Measurements from ENCODE around the gene ZC2HC1B.

DNA sequence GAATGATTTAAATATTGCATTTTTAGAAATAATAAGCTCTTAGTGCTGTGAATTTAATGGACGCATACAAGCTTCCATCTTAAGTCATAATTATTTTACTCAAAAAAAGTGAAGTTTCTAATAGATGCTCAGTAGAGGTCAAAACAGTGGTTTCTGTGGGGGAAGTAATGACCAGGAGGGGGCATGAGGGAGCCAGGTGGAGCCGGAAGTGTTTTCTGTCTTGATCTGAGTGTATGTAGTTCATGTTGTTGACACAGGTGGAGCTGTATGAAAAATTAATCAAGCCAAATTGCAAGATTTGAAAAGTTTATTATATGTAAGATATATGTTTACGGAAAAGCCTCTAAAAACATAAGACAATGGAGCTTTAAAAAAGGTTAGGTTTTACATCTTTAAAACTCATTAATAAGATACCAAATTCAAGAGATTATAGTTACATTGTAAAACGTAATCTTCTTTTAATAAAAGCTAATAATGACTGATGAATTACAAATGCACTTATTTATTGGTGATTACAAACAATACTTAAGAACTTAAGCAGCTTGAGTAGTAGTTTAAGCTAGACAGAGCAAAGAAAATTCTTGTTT is 75.8 kb downstream of the ZC2HC1B start:
- TF ChIP-seq, protein P1, sequence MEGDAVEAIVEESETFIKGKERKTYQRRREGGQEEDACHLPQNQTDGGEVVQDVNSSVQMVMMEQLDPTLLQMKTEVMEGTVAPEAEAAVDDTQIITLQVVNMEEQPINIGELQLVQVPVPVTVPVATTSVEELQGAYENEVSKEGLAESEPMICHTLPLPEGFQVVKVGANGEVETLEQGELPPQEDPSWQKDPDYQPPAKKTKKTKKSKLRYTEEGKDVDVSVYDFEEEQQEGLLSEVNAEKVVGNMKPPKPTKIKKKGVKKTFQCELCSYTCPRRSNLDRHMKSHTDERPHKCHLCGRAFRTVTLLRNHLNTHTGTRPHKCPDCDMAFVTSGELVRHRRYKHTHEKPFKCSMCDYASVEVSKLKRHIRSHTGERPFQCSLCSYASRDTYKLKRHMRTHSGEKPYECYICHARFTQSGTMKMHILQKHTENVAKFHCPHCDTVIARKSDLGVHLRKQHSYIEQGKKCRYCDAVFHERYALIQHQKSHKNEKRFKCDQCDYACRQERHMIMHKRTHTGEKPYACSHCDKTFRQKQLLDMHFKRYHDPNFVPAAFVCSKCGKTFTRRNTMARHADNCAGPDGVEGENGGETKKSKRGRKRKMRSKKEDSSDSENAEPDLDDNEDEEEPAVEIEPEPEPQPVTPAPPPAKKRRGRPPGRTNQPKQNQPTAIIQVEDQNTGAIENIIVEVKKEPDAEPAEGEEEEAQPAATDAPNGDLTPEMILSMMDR (IDR thresholded peaks at IDR 0.05), result peak; percentile 31 to 65 (median 52)
- no peak for TF ChIP-seq POLR2A (IDR thresholded peaks at IDR 0.05)
